Measurements from ENCODE around the gene CRYBG1. TPM values are rescaled to one million over a fixed set of nuclear protein-coding genes. Genes with fewer than 3 reads are reported as not detected.

Gene CRYBG1
- total RNA-seq, 1 experiment from 2014 or later, result 5.7 TPM

DNA sequence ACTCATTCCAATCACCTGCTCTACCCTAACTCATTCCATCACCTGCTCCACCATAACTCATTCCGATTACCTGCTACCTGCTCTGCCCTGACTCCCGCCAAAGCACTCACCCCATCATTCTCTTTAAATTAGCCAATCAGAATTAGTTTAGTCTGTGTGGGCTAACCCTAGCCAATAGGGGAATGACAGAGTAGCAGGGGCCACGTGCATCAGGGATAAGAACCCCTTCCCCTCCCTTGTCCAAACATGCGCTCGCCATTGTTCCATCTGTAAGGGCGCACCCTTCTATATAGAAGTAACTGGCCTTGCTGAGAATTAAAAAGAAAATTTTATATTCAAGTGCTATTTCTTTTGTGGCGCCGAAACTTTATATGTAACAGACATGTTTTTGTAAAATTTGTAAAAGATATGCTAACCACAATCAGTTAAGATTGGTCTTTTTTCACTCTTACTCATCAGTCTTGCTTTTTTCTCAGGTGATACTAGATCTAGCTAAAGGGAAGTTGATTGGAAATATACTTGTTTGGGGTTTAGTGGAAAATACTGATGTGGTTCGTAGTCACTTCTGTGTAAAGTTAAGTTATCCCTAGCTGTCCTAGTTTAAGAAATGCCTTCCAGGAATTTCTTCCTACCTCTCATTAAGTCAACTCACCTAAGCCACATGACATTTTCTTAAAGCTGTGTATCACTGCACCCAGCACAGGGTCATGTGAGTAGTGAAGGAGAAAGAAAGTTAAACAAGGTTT is 252.3 kb downstream of the CRYBG1 start:
- Histone ChIP-seq H3K56ac (ENCODE audit: insufficient read length, low read depth, low read length) (no peak overlapping the region), H2AK5ac (ENCODE audit: insufficient read length, low read length) (no peak overlapping the region), H2BK20ac (ENCODE audit: low read depth, low read length, poor library complexity, severe bottlenecking) (no peak overlapping the region), H2BK12ac (ENCODE audit: insufficient read length, low read depth, low read length) (no peak overlapping the region), H4K91ac (ENCODE audit: insufficient read length, low read depth, low read length) (no peak overlapping the region), H3K18ac (ENCODE audit: insufficient read length, low read depth, low read length) (no peak overlapping the region), H3T11ph (ENCODE audit: low read length) (no peak overlapping the region), H3K4me2 (ENCODE audit: insufficient read depth, insufficient read length, low read length) (no peak overlapping the region), H3K4me1 (ENCODE audit: insufficient read depth, low read length) (peaks cover 13% of the 10 kb centered on the region; the same call in 1 of the 2 replicates), H3K27me3 (ENCODE audit: insufficient read depth, low read length) (no peaks in the 10 kb centered on the region), H3K9ac (ENCODE audit: extremely low read depth, insufficient read length, low read length) (peak overlapping the region; percentile 32), H3K27ac (ENCODE audit: insufficient read length, low read depth, low read length) (peak overlapping the region; percentile 85), H2BK5ac (ENCODE audit: insufficient read length, low read length) (no peak overlapping the region), H2BK120ac (ENCODE audit: low read depth, low read length, poor library complexity, severe bottlenecking) (no peak overlapping the region), H2BK15ac (ENCODE audit: low read depth, low read length) (no peak overlapping the region), H4K8ac (replicated peaks; ENCODE audit: insufficient read length, low read depth, low read length) (no peak overlapping the region), H3K23me2 (ENCODE audit: insufficient read length, low read depth, low read length, poor library complexity, severe bottlenecking) (no peaks in the 10 kb centered on the region), H3K4ac (ENCODE audit: low read depth, low read length) (no peak overlapping the region), H4K20me1 (ENCODE audit: control insufficient read depth, insufficient read depth, insufficient read length) (no peaks in the 10 kb centered on the region), H3K23ac (ENCODE audit: insufficient read length, low read depth, low read length) (no peak overlapping the region), H2AFZ (ENCODE audit: low read length) (no peak overlapping the region), H3K9me3 (ENCODE audit: control insufficient read depth, low read depth, low read length) (no peaks in the 10 kb centered on the region), H3K14ac (ENCODE audit: insufficient read depth, low read length) (no peak overlapping the region), H3K79me1 (ENCODE audit: insufficient read depth, low read depth, low read length, poor library complexity, severe bottlenecking) (no peaks in the 10 kb centered on the region), H4K5ac (ENCODE audit: insufficient read length, low read depth, low read length) (no peak overlapping the region), H3K79me2 (ENCODE audit: insufficient read depth, low read length) (no peaks in the 10 kb centered on the region)
- TF ChIP-seq, protein P1, sequence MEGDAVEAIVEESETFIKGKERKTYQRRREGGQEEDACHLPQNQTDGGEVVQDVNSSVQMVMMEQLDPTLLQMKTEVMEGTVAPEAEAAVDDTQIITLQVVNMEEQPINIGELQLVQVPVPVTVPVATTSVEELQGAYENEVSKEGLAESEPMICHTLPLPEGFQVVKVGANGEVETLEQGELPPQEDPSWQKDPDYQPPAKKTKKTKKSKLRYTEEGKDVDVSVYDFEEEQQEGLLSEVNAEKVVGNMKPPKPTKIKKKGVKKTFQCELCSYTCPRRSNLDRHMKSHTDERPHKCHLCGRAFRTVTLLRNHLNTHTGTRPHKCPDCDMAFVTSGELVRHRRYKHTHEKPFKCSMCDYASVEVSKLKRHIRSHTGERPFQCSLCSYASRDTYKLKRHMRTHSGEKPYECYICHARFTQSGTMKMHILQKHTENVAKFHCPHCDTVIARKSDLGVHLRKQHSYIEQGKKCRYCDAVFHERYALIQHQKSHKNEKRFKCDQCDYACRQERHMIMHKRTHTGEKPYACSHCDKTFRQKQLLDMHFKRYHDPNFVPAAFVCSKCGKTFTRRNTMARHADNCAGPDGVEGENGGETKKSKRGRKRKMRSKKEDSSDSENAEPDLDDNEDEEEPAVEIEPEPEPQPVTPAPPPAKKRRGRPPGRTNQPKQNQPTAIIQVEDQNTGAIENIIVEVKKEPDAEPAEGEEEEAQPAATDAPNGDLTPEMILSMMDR (conservative IDR thresholded peaks at IDR 0.05), result no peak
- peaks cover 63 to 76% of the 10 kb centered on the region in 2 experiments for H3K4me1 Mint-ChIP-seq
- DNase-seq, result no peak
- H3K9me3 Mint-ChIP-seq, result no peaks in the 10 kb centered on the region
- no CpG with 5 or more reads among the region's 9 CpGs for WGBS (ENCODE audit: extremely low coverage, insufficient read length, low lambda C conversion rate)
- H3K27ac Mint-ChIP-seq, result peak overlapping the region; percentile 82 to 99 (median 96)
- no peaks in the 10 kb centered on the region for H3K27me3 Mint-ChIP-seq (ENCODE audit: low read depth)
- peak overlapping the region in 1 of 2 experiments; percentile 57; a peak in 3 of 5 replicates for H3K4me3 Mint-ChIP-seq
- H3K36me3 Mint-ChIP-seq (ENCODE audit: insufficient read depth in 1 of 3, low read depth in 3 of 3), result peaks cover 3 to 19% (median 4%) of the 10 kb centered on the region in 3 experiments; a peak in 6 of 7 replicates
